PC-9 (cell line): ENCODE measurements around the gene ADAMTS12. TPM values are rescaled to one million over a fixed set of nuclear protein-coding genes. Genes with fewer than 3 reads are reported as not detected.

Experiments
- BruUV-seq: library from RNA; stranded (reverse); fragments of 400-500 nt; replicated peaks from 2 replicates; lab custom pipeline; 2021; lab: Mats Ljungman, UMichigan
- CTCF ChIA-PET: fragments of 300-600 bp; sonication (Branson Sonifier 250); formaldehyde crosslinking; loops from one replicate; lab custom pipeline; 2022; ENCODE audit warnings: antibody characterized with exemption; lab: Charles Lee
- POLR2A ChIA-PET: fragments of 300-600 bp; sonication (Branson Sonifier 250); formaldehyde crosslinking; loops from one replicate; lab custom pipeline; 2022; ENCODE audit warnings: antibody characterized with exemption; ENCODE audit not compliant: unreplicated experiment; lab: Charles Lee
- DNase-seq, 2 experiments: peaks; one replicate each; pipeline versions ENCODE4 v3.0.0 to v3.0.0-alpha.2; 2015 to 2022; ENCODE audit warnings: mixed read lengths in 1 of 2
- H2AFZ ChIP-seq: fragments of 200-600 bp; sonication (generic); 2 replicates; pipeline ENCODE4 v1.8.1; 2017; ENCODE audit warnings: antibody characterized with exemption
- H3F3A ChIP-seq: fragments of 200-600 bp; sonication (generic); 2 replicates; pipeline ENCODE4 v1.8.1; 2017; ENCODE audit warnings: antibody characterized with exemption, mild to moderate bottlenecking, low read depth; ENCODE audit not compliant: insufficient read depth
- H3K27ac ChIP-seq: fragments of 200-600 bp; sonication (generic); 2 replicates; pipeline ENCODE4 v1.6.1; 2016; ENCODE audit warnings: mixed run types
- H3K27me3 ChIP-seq: fragments of 200-600 bp; sonication (generic); 2 replicates; pipeline ENCODE4 v1.6.1; 2016; ENCODE audit warnings: low read depth, mixed run types; ENCODE audit not compliant: insufficient read depth
- H3K36me3 ChIP-seq: fragments of 200-600 bp; sonication (generic); 2 replicates; pipeline ENCODE4 v1.6.1; 2016; ENCODE audit warnings: low read depth, mixed run types
- H3K4me1 ChIP-seq: fragments of 200-600 bp; sonication (generic); replicated peaks from 2 replicates; pipeline ENCODE4 v1.6.1; 2016; ENCODE audit warnings: mixed run types; ENCODE audit not compliant: insufficient read depth
- H3K4me2 ChIP-seq: fragments of 200-600 bp; sonication (generic); 2 replicates; pipeline ENCODE4 v1.6.1; 2017; ENCODE audit warnings: mixed run types
- H3K4me3 ChIP-seq: fragments of 200-600 bp; sonication (generic); 2 replicates; pipeline ENCODE4 v1.6.1; 2016; ENCODE audit warnings: mixed run types
- H3K79me2 ChIP-seq: fragments of 200-600 bp; sonication (generic); 2 replicates; pipeline ENCODE4 v1.6.1; 2017; ENCODE audit warnings: low read depth, mixed run types
- H3K9me2 ChIP-seq: fragments of 200-600 bp; sonication (generic); 2 replicates; pipeline ENCODE4 v1.8.1; 2017; ENCODE audit warnings: mild to moderate bottlenecking; ENCODE audit not compliant: insufficient read depth
- H3K9me3 ChIP-seq: fragments of 200-600 bp; sonication (generic); 2 replicates; pipeline ENCODE4 v1.8.1; 2016; ENCODE audit warnings: low read depth; ENCODE audit not compliant: insufficient read depth
- H4K20me1 ChIP-seq: fragments of 200-600 bp; sonication (generic); 2 replicates; pipeline ENCODE4 v1.8.1; 2017; ENCODE audit not compliant: insufficient read depth
- CTCF ChIP-seq: fragments of 200-600 bp; sonication (generic); conservative IDR thresholded peaks from 2 replicates; pipeline ENCODE4 v1.6.1; 2017; ENCODE audit warnings: mixed run types, antibody characterized with exemption, mild to moderate bottlenecking, moderate library complexity
- EZH2 ChIP-seq: fragments of 200-600 bp; sonication (generic); IDR thresholded peaks from 2 replicates; pipeline ENCODE4 v1.8.0; 2017; ENCODE audit warnings: antibody characterized with exemption, low read depth
- intact Hi-C: fragments of 100-400 bp; cut with micrococcal nuclease; formaldehyde crosslinking; loops from one replicate; pipeline ENCODE4 v1.10.0; 2022; ENCODE audit not compliant: unreplicated experiment
- total RNA-seq: library from RNA; stranded (reverse); gene quantifications from 2 replicates; pipeline ENCODE4 v1.2.3, GENCODE V29; 2021

The ADAMTS12 gene
- total RNA-seq, 1 experiment from 2014 or later = 103 TPM

- H3K4me1 ChIP-seq = peaks cover 30% of the 10 kb centered on the region
- peaks cover 12% of the 10 kb centered on the region; the same call in 1 of the 2 replicates for H3K9me3 ChIP-seq
- H3K4me2 ChIP-seq = no peak overlapping the region
- no peaks in the 10 kb centered on the region for H3K36me3 ChIP-seq
- no peaks in the 10 kb centered on the region for H3K79me2 ChIP-seq
- H3K27ac ChIP-seq = no peak overlapping the region
- no peak for DNase-seq
- no peaks in the 10 kb centered on the region for H4K20me1 ChIP-seq
- H3K27me3 ChIP-seq = no peaks in the 10 kb centered on the region
- ChIA-PET POLR2A (no interaction called here), CTCF (interaction anchor here (1.4 kb wide), 1 partner anchor 38 kb away, joined by 4 read pairs; no protein-coding TSS in a partner anchor)
- H3F3A ChIP-seq = peaks cover 5% of the 10 kb centered on the region
- no peaks in the 10 kb centered on the region for H3K9me2 ChIP-seq
- TF ChIP-seq CTCF (no peak), EZH2 (no peak)
- no peak overlapping the region for H3K4me3 ChIP-seq
- intact Hi-C loops = loop anchor here (10.0 kb wide), 2 partner anchors 196 to 376 kb away; no protein-coding TSS in a partner anchor
- BruUV-seq = no TSS peak
- H2AFZ ChIP-seq = no peak overlapping the region
These were observed 39.3 kb upstream of the ADAMTS12 start for GRCh38 chr5:33931136-33931535.

- Histone ChIP-seq H2AFZ (no peak overlapping the region), H3K4me3 (no peak overlapping the region), H3K27ac (no peak overlapping the region), H3F3A (peaks cover 5% of the 10 kb centered on the region), H3K27me3 (no peaks in the 10 kb centered on the region), H3K9me3 (peaks cover 12% of the 10 kb centered on the region; the same call in 1 of the 2 replicates), H3K4me2 (no peak overlapping the region), H3K79me2 (no peaks in the 10 kb centered on the region), H3K9me2 (no peaks in the 10 kb centered on the region), H3K4me1 (peaks cover 30% of the 10 kb centered on the region), H4K20me1 (no peaks in the 10 kb centered on the region), H3K36me3 (no peaks in the 10 kb centered on the region)
- intact Hi-C loops = loop anchor here (10.0 kb wide), 2 partner anchors 195 to 375 kb away; no protein-coding TSS in a partner anchor
- BruUV-seq = no TSS peak
- POLR2A ChIA-PET = no interaction called here
- no peak for DNase-seq
- TF ChIP-seq CTCF (no peak), EZH2 (no peak)
- CTCF ChIA-PET = no interaction called here
These were observed 38.3 kb upstream of the ADAMTS12 start for GRCh38 chr5:33929925-33930690.

- Histone ChIP-seq H3K79me2 (no peaks in the 10 kb centered on the region), H3K4me1 (peaks cover 16% of the 10 kb centered on the region), H4K20me1 (no peaks in the 10 kb centered on the region), H3F3A (no peaks in the 10 kb centered on the region), H3K4me2 (peak overlapping the region; percentile 16), H3K9me3 (peaks cover 11% of the 10 kb centered on the region; the same call in 1 of the 2 replicates), H2AFZ (no peak overlapping the region), H3K36me3 (no peaks in the 10 kb centered on the region), H3K4me3 (no peak overlapping the region), H3K27me3 (no peaks in the 10 kb centered on the region), H3K27ac (no peak overlapping the region), H3K9me2 (no peaks in the 10 kb centered on the region)
- ChIA-PET POLR2A (no interaction called here), CTCF (no interaction called here)
- no peak for DNase-seq
- BruUV-seq = no TSS peak
- intact Hi-C loops = no loop called here
- no peak for TF ChIP-seq EZH2
- TF ChIP-seq CTCF = no peak
These were observed 36.5 kb upstream of the ADAMTS12 start for GRCh38 chr5:33928283-33928682.
